ENCODE results near the gene ARHGAP9.

GRCh38 chr12:57465747-57466505, 13.7 kb downstream of the ARHGAP9 start:
- no peak for TF ChIP-seq CTCF (IDR thresholded peaks at IDR 0.05)
- no peak for TF ChIP-seq POLR2AphosphoS5 (IDR thresholded peaks at IDR 0.05; ENCODE audit: low read depth, low read length)
- TF ChIP-seq REST (IDR thresholded peaks at IDR 0.05; ENCODE audit: insufficient read depth in 1 of 2, low read depth in 2 of 2, low read length in 1 of 2), result no peak
- no peak for TF ChIP-seq SIN3A (IDR thresholded peaks at IDR 0.05; ENCODE audit: borderline replicate concordance, insufficient read depth, low read depth, low read length)
- no peak for TF ChIP-seq TCF7L2 (IDR thresholded peaks at IDR 0.05; ENCODE audit: low read depth, low read length)
